ENCODE measurements around the gene BLOC1S2. TPM values are rescaled to one million over a fixed set of nuclear protein-coding genes. Genes with fewer than 3 reads are reported as not detected.
"Not testable (repeated sequence)": the region's sequence is repeated elsewhere in the genome, so short reads cannot be mapped to it uniquely, and the experiment has no call there.

Gene BLOC1S2
- total RNA-seq, 2 experiments from 2014 or later = 45.0 to 45.7 TPM

DNA sequence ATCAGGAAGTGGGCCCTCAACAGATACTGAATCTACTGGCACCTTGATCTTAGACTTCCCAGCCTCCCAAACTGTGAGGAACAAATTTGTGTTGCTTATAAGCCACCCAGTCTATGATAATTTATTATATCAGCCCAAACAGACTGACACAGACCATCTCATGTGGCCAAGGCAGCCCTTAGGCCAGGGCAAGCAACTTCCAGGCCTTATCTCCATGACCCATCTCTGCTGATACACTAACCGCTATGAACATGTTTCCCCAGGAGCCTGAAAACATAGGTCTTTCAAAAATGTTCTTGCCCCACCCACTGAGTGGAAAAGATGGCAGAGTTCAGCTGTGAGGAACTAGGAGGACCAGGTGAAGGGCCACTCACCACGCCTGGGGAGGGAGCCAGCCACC is 3.2 kb upstream of the BLOC1S2 start:
- intact Hi-C loops (cut with DNase I, micrococcal nuclease) = no loop called here
- Mint-ChIP-seq H3K4me1 (peaks cover 17% of the 10 kb centered on the region), H3K36me3 (ENCODE audit: low read depth) (peaks cover 15% of the 10 kb centered on the region), H3K9me3 (ENCODE audit: low read depth) (no peaks in the 10 kb centered on the region), H3K27me3 (peaks cover 8% of the 10 kb centered on the region), H3K27ac (no peak overlapping the region), H3K4me3 (no peak overlapping the region)
- ChIA-PET CTCF (interaction anchor here (1.3 kb wide), 1 partner anchor 9 kb away, joined by 3 read pairs; no protein-coding TSS in a partner anchor), POLR2A (no interaction called here)
- no peak for ATAC-seq
- DNase-seq = no peak

DNA sequence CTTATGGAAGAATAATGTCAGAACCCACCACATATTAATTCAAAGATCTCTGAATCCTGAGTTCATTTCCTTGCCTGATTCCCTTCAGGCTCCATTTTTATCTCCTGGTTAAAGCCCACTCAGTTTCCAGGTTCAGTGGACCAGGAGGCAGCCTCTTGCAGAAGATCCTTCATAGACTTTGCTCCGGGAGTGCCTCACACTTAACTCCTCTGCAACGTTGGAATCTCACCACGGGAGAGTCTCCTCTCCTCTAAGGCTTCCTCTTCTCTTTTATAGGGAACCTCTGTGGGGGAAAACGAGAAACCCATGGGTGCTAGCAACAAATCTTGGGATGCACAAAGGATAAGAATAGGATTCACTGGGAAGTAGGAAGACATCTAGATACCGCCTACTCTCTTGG is 1.7 kb upstream of the BLOC1S2 start:
- DNase-seq (no peak), ATAC-seq (no peak)
- Mint-ChIP-seq H3K27ac (no peak overlapping the region), H3K9me3 (ENCODE audit: low read depth) (no peaks in the 10 kb centered on the region), H3K36me3 (ENCODE audit: low read depth) (peaks cover 15% of the 10 kb centered on the region), H3K27me3 (peaks cover 3% of the 10 kb centered on the region), H3K4me3 (no peak overlapping the region), H3K4me1 (peaks cover 24% of the 10 kb centered on the region)
- intact Hi-C loops (cut with DNase I, micrococcal nuclease) = no loop called here
- CTCF ChIA-PET = interaction anchor here (1.0 to 1.3 kb wide), 2 partner anchors 11 to 194 kb away, joined by 3 read pairs; no protein-coding TSS in a partner anchor
- POLR2A ChIA-PET = no interaction called here

DNA sequence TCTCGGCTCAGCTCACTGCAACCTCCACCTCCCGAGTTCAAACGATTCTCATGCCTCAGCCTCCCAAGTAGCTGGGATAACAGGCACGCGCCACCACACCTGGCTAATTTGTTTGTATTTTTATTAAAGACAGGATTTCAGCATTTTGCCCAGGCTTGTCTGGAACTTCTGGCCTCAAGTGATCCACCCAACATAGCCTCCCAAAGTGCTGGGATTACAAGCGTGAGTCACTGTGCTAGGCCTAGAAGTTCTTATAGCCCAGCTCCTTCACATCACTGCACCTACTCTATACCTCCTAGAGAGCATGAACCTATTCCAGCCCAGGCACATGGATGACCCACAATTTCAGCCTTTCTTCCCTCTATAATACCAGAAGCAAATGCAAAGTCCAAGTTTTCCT is 1.3 kb upstream of the BLOC1S2 start:
- DNase-seq = no peak
- peak overlapping the region; percentile 100 for H3K4me3 Mint-ChIP-seq
- H3K27ac Mint-ChIP-seq = peak overlapping the region; percentile 39
- ChIA-PET CTCF (interaction anchor here (1.0 kb wide), 1 partner anchor 194 kb away, joined by 3 read pairs; no protein-coding TSS in a partner anchor), POLR2A (interaction anchor here (0.6 to 0.9 kb wide), 2 partner anchors 16 to 21 kb away, joined by 3 read pairs; partner anchors contain the start of gene CWF19L1)
- peaks cover 15% of the 10 kb centered on the region for H3K36me3 Mint-ChIP-seq (ENCODE audit: low read depth)
- peaks cover 3% of the 10 kb centered on the region for H3K27me3 Mint-ChIP-seq
- H3K9me3 Mint-ChIP-seq (ENCODE audit: low read depth) = no peaks in the 10 kb centered on the region
- no peak for ATAC-seq
- H3K4me1 Mint-ChIP-seq = peaks cover 24% of the 10 kb centered on the region
- intact Hi-C loops (cut with DNase I, micrococcal nuclease) = loop anchor here in 1 of 2 experiments (2.0 kb wide), 2 partner anchors 21 to 59 kb away; partner anchors contain the start of genes CWF19L1 and SCD

DNA sequence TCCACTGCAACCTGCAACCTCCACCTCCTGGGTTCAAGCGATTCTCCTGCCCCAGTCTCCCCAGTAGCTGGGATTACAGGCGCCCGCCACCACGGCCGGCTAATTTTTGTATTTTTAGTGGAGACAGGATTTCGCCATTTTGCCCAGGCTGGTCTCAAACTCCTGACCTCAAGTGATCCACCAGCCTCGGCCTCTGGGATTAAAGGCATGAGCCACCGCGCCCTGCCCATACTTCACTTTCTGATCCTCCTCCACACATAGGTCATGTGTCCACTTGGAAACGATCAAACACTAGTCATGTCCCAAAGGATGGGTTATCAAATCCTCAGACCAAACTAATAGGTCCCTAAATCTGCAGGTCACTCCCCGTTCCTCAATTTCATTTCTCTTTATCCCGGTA is 1.2 kb downstream of the BLOC1S2 start:
- H3K4me3 Mint-ChIP-seq = peak overlapping the region; percentile 100
- peak overlapping the region; percentile 100 for H3K27ac Mint-ChIP-seq
- H3K9me3 Mint-ChIP-seq (ENCODE audit: low read depth); H3K27me3 Mint-ChIP-seq; DNase-seq; intact Hi-C loops (cut with DNase I, micrococcal nuclease); ATAC-seq: not testable (repeated sequence)
- ChIA-PET CTCF (interaction anchor here (1.3 kb wide), 1 partner anchor 18 kb away, joined by 3 read pairs; no protein-coding TSS in a partner anchor), POLR2A (interaction anchor here (1.0 kb wide), 1 partner anchor 18 kb away, joined by 5 read pairs; the partner anchor contains the start of gene CWF19L1)
- H3K4me1 Mint-ChIP-seq = peaks cover 27% of the 10 kb centered on the region
- peaks cover 21% of the 10 kb centered on the region for H3K36me3 Mint-ChIP-seq (ENCODE audit: low read depth)

DNA sequence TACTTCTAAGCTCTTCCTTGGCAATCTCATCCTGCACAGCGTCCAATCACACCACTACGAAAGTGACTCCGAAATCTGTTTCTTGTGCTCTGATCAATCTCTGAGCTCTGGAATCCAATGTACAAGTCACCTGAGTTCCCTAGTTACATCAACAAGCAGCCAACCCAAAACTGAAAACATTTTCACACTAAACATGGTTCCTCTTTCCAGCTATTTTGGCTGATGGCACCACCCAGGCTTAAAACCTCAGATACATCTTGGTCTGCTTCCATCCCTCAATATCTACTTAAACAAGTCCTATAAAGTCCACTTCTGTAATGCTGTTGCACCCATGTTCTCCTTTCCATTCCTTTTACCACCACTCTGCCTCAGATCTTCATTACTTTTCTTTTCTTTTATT is 3.6 kb downstream of the BLOC1S2 start:
- Mint-ChIP-seq H3K27ac (no peak overlapping the region), H3K4me1 (peaks cover 27% of the 10 kb centered on the region), H3K9me3 (ENCODE audit: low read depth) (no peaks in the 10 kb centered on the region), H3K4me3 (no peak overlapping the region), H3K27me3 (no peaks in the 10 kb centered on the region), H3K36me3 (ENCODE audit: low read depth) (peaks cover 33% of the 10 kb centered on the region)
- ATAC-seq (no peak), DNase-seq (no peak)
- intact Hi-C loops (cut with DNase I, micrococcal nuclease) = no loop called here
- POLR2A ChIA-PET = interaction anchor here (0.6 kb wide), 1 partner anchor 21 kb away, joined by 4 read pairs; no protein-coding TSS in a partner anchor
- CTCF ChIA-PET = interaction anchor here (0.9 kb wide), 1 partner anchor 11 kb away, joined by 3 read pairs; no protein-coding TSS in a partner anchor

DNA sequence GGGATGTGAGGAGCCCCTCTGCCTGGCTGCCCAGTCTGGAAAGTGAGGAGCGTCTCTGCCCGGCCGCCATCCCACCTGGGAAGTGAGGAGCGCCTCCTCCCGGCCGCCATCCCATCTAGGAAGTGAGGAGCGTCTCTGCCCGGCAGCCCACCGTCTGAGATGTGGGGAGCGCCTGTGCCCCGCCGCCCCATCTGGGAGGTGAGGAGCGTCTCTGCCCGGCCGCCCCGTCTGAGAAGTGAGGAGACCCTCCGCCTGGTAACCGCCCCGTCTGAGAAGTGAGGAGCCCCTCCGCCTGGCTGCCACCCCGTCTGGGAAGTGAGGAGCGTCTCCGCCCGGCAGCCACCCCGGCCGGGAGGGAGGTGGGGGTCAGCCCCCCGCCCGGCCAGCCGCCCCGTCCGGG is 9.5 kb downstream of the BLOC1S2 start:
- H3K9me3 Mint-ChIP-seq (ENCODE audit: low read depth); H3K4me3 Mint-ChIP-seq; DNase-seq; ATAC-seq; H3K4me1 Mint-ChIP-seq; H3K27me3 Mint-ChIP-seq; CTCF ChIA-PET; H3K27ac Mint-ChIP-seq; POLR2A ChIA-PET; intact Hi-C loops (cut with DNase I, micrococcal nuclease): not testable (repeated sequence)
- H3K36me3 Mint-ChIP-seq (ENCODE audit: low read depth) = peaks cover 35% of the 10 kb centered on the region

DNA sequence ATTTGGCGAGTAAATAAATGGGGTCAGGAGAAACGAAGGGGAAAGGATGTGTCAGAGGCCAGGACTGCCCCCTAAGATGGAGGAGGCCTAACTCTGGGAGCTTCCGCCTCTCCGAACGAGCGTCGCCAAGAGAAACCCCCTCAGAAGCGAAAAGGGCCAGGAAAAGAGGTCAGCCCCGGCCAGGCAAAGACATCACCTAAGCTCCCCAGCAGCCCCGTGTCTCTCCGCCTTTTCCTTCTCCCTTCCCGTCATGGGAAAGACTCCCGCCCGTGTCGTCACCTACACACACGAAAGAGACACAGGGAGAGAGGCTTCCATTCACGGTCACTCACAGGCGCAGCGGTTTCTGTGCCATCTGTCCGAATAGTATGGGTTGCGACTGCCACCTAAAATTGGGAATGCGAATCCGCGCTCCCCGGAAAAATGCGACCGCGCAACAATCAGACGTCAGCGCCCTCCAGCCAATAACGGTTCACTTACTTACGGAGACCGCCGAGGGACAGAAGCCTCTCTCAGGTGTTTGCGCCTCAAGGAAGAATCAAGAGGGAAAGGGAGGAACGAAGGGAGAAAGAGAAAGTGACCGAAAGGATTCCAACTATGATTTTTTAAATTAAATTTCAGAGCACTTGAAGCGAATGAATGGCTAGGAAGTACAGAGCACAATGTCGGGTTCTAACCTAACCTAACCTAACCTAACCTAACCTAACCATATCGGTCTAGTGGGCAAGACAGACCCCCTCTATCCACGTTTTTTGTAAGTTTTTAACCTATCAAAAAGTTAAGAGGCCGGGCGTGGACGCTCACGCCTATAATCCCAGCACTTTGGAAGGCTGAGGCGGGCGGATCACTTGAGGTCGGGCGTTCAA is 19.0 kb downstream of the BLOC1S2 start, which contains the start of gene CWF19L1:
CWF19L1 (minus strand) TSS at position 400 of the 866 bp plus-strand sequence; CDS start at position 355, 45 bp downstream.
- DNase-seq (peak; percentile 86), ATAC-seq (peak; percentile 92)
- peaks cover 22% of the 10 kb centered on the region for H3K4me1 Mint-ChIP-seq
- no peaks in the 10 kb centered on the region for H3K9me3 Mint-ChIP-seq (ENCODE audit: low read depth)
- peaks cover 8% of the 10 kb centered on the region for H3K36me3 Mint-ChIP-seq (ENCODE audit: low read depth)
- no peaks in the 10 kb centered on the region for H3K27me3 Mint-ChIP-seq
- H3K4me3 Mint-ChIP-seq = peak within 1 kb of the TSS; percentile 97
- peak within 1 kb of the TSS; percentile 99 for H3K27ac Mint-ChIP-seq
- ChIA-PET CTCF (interaction anchor here (0.6 kb wide), 1 partner anchor 27 kb away, joined by 3 read pairs; no protein-coding TSS in a partner anchor), POLR2A (interaction anchor here (0.8 to 1.0 kb wide), 2 partner anchors 18 to 20 kb away, joined by 3 to 5 read pairs; no protein-coding TSS in a partner anchor)
- intact Hi-C loops (cut with DNase I, micrococcal nuclease) = loop anchor here (1.0 to 5.0 kb wide), 7 partner anchors 19 to 645 kb away; partner anchors contain the start of genes BLOC1S2 (in 2 of the 2), CHUK (in 1 of the 2), COX15 (in 1 of the 2) and CUTC (in 1 of the 2)

DNA sequence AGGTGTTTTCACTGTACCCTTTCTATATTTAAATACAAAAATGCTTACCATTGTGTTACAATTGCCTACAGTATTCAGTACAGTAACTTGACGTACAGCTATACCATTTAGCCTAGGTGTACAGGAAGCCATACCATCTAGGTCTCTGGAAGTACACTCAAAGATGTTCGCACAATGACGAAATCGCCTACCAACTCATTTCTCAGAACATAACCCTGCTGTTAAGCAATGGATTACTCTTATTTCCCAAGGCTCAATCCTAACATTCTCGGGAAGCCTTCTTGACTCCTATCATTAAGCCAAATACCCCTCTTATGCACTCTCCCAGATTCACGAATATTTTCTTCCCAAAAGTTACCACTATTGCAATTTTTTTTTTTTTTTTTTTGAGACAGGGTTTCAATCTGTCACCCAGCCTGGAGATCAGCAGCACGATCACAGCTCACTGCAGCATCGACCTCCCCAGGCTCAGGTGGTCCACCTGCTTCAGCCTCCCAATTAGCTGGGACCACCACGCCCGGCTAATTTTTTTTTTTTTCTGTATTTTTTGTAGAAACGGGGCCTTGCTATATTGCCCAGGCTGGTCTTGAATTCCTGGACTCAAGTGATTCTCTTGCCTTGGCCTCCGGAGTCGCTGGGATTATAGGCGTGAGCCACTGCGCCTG is 20.5 kb downstream of the BLOC1S2 start:
- Mint-ChIP-seq H3K27me3 (no peaks in the 10 kb centered on the region), H3K9me3 (ENCODE audit: low read depth) (no peaks in the 10 kb centered on the region), H3K36me3 (ENCODE audit: low read depth) (peaks cover 10% of the 10 kb centered on the region), H3K4me1 (peaks cover 26% of the 10 kb centered on the region), H3K27ac (peak overlapping the region; percentile 77), H3K4me3 (peak overlapping the region; percentile 97)
- ATAC-seq = no peak
- POLR2A ChIA-PET = interaction anchor here (0.6 kb wide), 1 partner anchor 65 kb away, joined by 3 read pairs; no protein-coding TSS in a partner anchor
- no peak for DNase-seq
- CTCF ChIA-PET = interaction anchor here (0.6 to 1.0 kb wide), 3 partner anchors 9 to 908 kb away, joined by 3 to 4 read pairs (median 3); no protein-coding TSS in a partner anchor
- intact Hi-C loops (cut with DNase I, micrococcal nuclease) = loop anchor here (2.0 to 5.0 kb wide), 3 partner anchors 21 to 646 kb away; partner anchors contain the start of genes BLOC1S2 (in 1 of the 2), COX15 (in 1 of the 2), CUTC (in 1 of the 2) and SLF2 (in 1 of the 2)

DNA sequence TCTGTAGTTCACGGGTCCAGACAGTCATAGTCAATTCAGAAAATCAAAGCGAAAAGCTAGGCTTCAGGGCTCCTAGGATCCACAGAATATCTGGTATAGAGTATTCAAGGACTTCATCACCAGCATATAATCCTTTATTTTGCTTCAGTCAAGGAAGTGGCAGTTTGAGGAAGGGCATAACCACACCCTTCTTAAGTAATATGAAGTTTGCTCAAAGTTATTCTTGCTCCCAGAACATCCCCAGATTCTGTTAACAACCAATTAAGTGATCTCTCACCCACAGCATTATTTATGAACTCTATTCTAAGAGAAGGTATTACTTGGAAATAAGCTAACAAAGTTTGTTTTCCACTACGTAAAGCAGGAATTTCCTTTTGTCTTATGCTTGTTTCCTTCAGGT is 32.3 kb downstream of the BLOC1S2 start:
- DNase-seq (no peak), ATAC-seq (no peak)
- intact Hi-C loops (cut with DNase I, micrococcal nuclease) = no loop called here
- CTCF ChIA-PET = interaction anchor here (1.1 kb wide), 1 partner anchor 65 kb away, joined by 3 read pairs; no protein-coding TSS in a partner anchor
- Mint-ChIP-seq H3K27me3 (no peaks in the 10 kb centered on the region), H3K36me3 (ENCODE audit: low read depth) (peaks cover 52% of the 10 kb centered on the region), H3K4me3 (no peak overlapping the region), H3K4me1 (no peaks in the 10 kb centered on the region), H3K27ac (no peak overlapping the region), H3K9me3 (ENCODE audit: low read depth) (no peaks in the 10 kb centered on the region)
- POLR2A ChIA-PET = no interaction called here

DNA sequence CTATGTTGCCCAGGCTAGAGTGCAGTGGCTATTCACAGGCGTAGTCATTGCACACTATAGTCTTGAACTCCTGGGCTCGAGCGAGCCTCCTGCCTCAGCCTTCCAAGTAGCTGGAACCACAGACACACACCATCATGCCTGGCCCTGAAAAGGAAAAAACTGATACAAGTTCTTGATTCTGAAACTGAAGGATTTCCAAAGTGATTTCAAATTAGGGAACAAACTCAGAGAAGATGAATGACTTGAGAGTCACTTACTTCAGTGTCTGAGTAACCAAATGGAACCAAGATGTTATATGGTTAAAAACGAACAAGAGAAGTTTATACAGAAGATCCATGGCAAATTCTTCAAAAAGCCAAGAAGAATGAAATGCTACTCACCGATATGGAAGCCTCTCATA is 33.4 kb downstream of the BLOC1S2 start:
- CTCF ChIA-PET = interaction anchor here (0.8 kb wide), 1 partner anchor 81 kb away, joined by 3 read pairs; no protein-coding TSS in a partner anchor
- no peak for ATAC-seq

DNA sequence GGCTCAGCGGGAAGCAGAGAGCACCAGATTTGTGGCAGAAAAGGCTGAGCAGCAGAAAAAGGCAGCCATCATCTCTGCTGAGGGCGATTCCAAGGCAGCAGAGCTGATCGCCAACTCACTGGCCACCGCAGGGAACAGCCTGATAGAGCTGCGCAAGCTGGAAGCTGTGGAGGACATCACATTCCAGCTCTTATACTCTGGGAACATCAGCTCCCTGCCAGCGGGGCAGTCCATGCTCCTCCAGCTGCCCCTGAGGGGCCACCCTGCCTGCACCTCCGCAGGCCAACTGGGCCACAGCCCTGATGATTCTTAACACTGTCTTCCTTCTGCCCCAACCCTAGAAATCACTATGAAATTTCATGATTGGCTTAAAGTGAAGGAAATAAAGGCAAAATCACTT is 37.7 kb downstream of the BLOC1S2 start:
- H3K27ac Mint-ChIP-seq = no peak overlapping the region
- ChIA-PET CTCF (no interaction called here), POLR2A (no interaction called here)
- peaks cover 44% of the 10 kb centered on the region for H3K36me3 Mint-ChIP-seq (ENCODE audit: low read depth)
- ATAC-seq (no peak), DNase-seq (no peak)
- intact Hi-C loops (cut with DNase I, micrococcal nuclease) = no loop called here
- H3K4me3 Mint-ChIP-seq = no peak overlapping the region
- no peaks in the 10 kb centered on the region for H3K27me3 Mint-ChIP-seq
- H3K9me3 Mint-ChIP-seq (ENCODE audit: low read depth) = no peaks in the 10 kb centered on the region
- H3K4me1 Mint-ChIP-seq = no peaks in the 10 kb centered on the region

More for the DNA sequence above, 33.4 kb downstream of the BLOC1S2 start:
- no peak overlapping the region for H3K4me3 Mint-ChIP-seq
- peaks cover 52% of the 10 kb centered on the region for H3K36me3 Mint-ChIP-seq (ENCODE audit: low read depth)
- no peaks in the 10 kb centered on the region for H3K4me1 Mint-ChIP-seq
- H3K9me3 Mint-ChIP-seq (ENCODE audit: low read depth) = no peaks in the 10 kb centered on the region
- H3K27ac Mint-ChIP-seq = no peak overlapping the region
- POLR2A ChIA-PET = no interaction called here
- DNase-seq = no peak
- intact Hi-C loops (cut with DNase I, micrococcal nuclease) = no loop called here
- no peaks in the 10 kb centered on the region for H3K27me3 Mint-ChIP-seq
